ENCODE results near the gene SLC26A2.

DNA sequence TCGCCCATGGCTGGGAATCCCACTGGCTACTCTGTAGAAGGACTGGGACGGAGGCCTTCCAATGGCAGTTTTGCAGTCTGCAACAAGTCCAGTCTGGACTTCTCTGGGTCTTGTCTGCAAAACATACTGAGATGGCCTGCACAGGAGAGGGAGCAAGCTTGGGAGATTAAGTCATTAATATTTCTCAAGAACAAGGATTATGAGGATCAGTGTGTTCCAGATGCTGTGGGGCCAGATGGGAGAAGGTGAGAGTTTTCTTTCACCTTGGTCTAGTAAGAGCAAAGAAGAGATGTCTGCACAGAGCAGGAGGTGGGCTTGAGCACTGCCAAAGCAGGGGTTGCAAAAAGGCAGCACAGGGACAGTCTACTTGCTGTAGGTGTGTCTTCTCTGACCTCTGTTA is 15.9 kb upstream of the SLC26A2 start, which contains the start of gene PDE6A:
- no peak for TF ChIP-seq SP1 (IDR thresholded peaks at IDR 0.05)
- TF ChIP-seq EGR1 (IDR thresholded peaks at IDR 0.05; ENCODE audit: low read depth in 2 of 2): no peak
- TF ChIP-seq, protein P1, sequence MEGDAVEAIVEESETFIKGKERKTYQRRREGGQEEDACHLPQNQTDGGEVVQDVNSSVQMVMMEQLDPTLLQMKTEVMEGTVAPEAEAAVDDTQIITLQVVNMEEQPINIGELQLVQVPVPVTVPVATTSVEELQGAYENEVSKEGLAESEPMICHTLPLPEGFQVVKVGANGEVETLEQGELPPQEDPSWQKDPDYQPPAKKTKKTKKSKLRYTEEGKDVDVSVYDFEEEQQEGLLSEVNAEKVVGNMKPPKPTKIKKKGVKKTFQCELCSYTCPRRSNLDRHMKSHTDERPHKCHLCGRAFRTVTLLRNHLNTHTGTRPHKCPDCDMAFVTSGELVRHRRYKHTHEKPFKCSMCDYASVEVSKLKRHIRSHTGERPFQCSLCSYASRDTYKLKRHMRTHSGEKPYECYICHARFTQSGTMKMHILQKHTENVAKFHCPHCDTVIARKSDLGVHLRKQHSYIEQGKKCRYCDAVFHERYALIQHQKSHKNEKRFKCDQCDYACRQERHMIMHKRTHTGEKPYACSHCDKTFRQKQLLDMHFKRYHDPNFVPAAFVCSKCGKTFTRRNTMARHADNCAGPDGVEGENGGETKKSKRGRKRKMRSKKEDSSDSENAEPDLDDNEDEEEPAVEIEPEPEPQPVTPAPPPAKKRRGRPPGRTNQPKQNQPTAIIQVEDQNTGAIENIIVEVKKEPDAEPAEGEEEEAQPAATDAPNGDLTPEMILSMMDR (IDR thresholded peaks at IDR 0.05; ENCODE audit: low read depth, low read length, missing input control): no peak
- TF ChIP-seq, protein P2, sequence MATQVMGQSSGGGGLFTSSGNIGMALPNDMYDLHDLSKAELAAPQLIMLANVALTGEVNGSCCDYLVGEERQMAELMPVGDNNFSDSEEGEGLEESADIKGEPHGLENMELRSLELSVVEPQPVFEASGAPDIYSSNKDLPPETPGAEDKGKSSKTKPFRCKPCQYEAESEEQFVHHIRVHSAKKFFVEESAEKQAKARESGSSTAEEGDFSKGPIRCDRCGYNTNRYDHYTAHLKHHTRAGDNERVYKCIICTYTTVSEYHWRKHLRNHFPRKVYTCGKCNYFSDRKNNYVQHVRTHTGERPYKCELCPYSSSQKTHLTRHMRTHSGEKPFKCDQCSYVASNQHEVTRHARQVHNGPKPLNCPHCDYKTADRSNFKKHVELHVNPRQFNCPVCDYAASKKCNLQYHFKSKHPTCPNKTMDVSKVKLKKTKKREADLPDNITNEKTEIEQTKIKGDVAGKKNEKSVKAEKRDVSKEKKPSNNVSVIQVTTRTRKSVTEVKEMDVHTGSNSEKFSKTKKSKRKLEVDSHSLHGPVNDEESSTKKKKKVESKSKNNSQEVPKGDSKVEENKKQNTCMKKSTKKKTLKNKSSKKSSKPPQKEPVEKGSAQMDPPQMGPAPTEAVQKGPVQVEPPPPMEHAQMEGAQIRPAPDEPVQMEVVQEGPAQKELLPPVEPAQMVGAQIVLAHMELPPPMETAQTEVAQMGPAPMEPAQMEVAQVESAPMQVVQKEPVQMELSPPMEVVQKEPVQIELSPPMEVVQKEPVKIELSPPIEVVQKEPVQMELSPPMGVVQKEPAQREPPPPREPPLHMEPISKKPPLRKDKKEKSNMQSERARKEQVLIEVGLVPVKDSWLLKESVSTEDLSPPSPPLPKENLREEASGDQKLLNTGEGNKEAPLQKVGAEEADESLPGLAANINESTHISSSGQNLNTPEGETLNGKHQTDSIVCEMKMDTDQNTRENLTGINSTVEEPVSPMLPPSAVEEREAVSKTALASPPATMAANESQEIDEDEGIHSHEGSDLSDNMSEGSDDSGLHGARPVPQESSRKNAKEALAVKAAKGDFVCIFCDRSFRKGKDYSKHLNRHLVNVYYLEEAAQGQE (IDR thresholded peaks at IDR 0.05): no peak
- TF ChIP-seq, protein P3, sequence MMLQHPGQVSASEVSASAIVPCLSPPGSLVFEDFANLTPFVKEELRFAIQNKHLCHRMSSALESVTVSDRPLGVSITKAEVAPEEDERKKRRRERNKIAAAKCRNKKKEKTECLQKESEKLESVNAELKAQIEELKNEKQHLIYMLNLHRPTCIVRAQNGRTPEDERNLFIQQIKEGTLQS (IDR thresholded peaks at IDR 0.05): no peak
- TF ChIP-seq GABPA (IDR thresholded peaks at IDR 0.05 in 1 of 2, conservative IDR thresholded peaks at IDR 0.05 in 1 of 2): no peak
